ENCODE measurements around the gene RALGDS.
"Not testable (repeated sequence)": the region's sequence is repeated elsewhere in the genome, so short reads cannot be mapped to it uniquely, and the experiment has no call there.

The RALGDS gene

DNA sequence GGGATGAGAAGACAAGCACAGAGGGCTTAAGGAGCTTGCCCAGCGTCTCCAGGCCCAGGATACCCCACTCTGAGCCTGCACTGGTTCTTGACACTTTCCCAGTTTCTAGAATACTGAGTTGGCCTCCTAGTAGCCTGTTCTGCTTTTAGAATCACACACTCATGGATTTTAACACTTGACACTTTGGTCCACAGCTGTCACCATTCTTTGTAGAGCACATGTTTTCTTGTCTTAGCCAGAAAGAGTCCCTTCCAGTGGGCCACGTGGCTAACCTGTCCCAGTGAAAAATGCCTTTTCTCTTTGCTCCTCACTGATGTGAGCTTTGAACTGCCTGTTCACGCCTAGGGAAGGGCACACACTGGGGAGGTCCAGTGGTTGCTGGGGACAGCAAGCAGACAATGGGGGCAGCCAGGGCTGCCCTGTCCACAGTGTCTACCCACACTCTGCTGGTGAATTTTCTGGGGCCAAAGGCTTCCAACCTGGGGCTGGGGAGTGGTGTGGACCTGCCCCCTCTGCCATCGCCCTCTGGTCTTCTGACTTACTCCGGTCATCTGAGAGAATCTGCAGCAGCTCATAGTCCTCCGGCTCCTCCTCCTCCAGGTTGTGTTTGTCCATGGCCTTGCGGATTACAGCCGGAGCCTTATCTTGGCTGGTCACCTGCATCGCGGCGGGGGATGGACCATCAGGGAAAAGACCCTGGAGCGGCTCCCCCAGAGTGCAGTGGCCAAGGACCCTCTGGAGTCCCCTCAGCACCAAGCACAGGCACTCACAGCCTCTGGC, 21.1 kb downstream of the RALGDS start:
- H3K9me3 ChIP-seq (replicated peaks in 1 of 11): peaks cover 29 to 44% (median 40%) of the 10 kb centered on the region in 11 experiments
- H3K4me2 ChIP-seq: no peak overlapping the region
- H3K4me3 ChIP-seq: no peak overlapping the region
- H3K4me1 ChIP-seq: no peaks in the 10 kb centered on the region
- no peak overlapping the region for H3K27ac ChIP-seq
- H3K9ac ChIP-seq: no peak overlapping the region
- no peaks in the 10 kb centered on the region for H3K27me3 ChIP-seq
- peaks cover 2 to 49% (median 25%) of the 10 kb centered on the region in 11 experiments; a peak in 16 of 22 replicates for H4K20me1 ChIP-seq
- H3K36me3 ChIP-seq: peaks cover 91 to 100% (median 97%) of the 10 kb centered on the region in 11 experiments
- no peak for TF ChIP-seq Cebpa-rat (IDR thresholded peaks at IDR 0.05)

DNA sequence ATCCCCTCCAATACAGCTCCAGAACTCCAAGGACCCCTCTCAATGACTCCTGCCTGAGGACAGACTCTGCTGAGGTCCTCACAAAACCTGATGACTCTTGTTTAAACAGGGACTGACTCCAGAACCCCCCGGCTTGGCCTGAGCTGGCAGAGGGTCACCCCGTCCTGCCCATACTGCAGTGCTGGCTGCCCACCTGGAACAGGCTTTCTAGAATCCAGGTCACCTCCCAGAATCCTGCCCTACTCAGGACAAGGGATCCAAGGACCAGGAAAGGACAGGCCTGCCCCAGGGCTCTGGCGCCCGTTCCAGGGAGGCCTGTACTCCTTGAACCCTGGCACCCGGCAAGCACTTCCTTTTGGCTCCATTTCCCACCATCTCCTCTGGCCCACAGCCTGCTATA, 22.2 kb downstream of the RALGDS start:
- Histone ChIP-seq H3K4me1 (no peaks in the 10 kb centered on the region), H3K27ac (no peak overlapping the region), H3K27me3 (no peaks in the 10 kb centered on the region), H3K36me3 (peaks cover 81 to 97% (median 94%) of the 10 kb centered on the region in 11 experiments), H3K4me3 (no peak overlapping the region), H3K9ac (no peak overlapping the region), H3K4me2 (no peak overlapping the region), H4K20me1 (peaks cover 0 to 38% (median 25%) of the 10 kb centered on the region in 11 experiments; a peak in 14 of 22 replicates), H3K9me3 (replicated peaks in 1 of 11) (peaks cover 29 to 46% (median 40%) of the 10 kb centered on the region in 11 experiments)
- no peak for TF ChIP-seq Cebpa-rat (IDR thresholded peaks at IDR 0.05)

DNA sequence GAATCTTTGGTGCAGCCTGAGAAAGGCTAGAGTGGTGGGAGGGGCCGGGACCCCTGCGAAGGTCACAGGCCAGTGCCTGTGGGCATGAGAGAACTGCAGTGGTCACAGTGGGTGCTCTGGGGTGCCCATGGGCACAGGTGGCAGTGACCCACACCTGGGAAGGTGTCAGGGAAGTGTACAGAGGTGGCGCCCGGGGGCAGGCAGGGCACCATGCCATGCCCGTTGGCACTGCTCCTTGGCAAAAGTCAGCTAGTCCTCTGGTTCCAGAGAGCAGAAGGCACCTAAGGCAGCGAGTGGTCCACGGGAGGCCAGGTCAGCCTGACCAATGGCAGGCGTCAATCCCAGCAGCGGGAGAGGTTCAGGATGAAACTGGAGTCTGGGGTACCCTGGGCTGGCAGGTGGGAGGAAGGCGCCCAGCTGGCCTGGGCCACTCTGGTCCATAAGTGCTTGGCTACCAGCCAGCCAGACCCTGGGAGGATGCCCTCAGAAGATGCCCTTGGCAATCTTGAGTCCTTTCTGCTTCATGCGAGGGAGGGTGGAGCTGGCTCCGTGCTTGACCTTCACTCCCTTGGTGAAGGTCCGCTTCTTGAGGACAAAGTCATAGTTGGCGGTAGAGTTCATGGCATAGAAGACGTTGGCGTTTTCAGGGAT, 22.8 kb downstream of the RALGDS start:
- Histone ChIP-seq H3K4me2 (no peak overlapping the region), H3K4me3 (peak overlapping the region in 1 of 10 experiments; percentile 24; a peak in 1 of 20 replicates), H3K27me3 (no peaks in the 10 kb centered on the region), H3K27ac (no peak overlapping the region), H3K9me3 (replicated peaks in 1 of 11) (peaks cover 29 to 46% (median 40%) of the 10 kb centered on the region in 11 experiments), H3K4me1 (no peaks in the 10 kb centered on the region), H4K20me1 (peaks cover 0 to 32% (median 20%) of the 10 kb centered on the region in 11 experiments; a peak in 14 of 22 replicates), H3K36me3 (peaks cover 75 to 92% (median 88%) of the 10 kb centered on the region in 11 experiments), H3K9ac (no peak overlapping the region)
- no peak for TF ChIP-seq Cebpa-rat (IDR thresholded peaks at IDR 0.05)

DNA sequence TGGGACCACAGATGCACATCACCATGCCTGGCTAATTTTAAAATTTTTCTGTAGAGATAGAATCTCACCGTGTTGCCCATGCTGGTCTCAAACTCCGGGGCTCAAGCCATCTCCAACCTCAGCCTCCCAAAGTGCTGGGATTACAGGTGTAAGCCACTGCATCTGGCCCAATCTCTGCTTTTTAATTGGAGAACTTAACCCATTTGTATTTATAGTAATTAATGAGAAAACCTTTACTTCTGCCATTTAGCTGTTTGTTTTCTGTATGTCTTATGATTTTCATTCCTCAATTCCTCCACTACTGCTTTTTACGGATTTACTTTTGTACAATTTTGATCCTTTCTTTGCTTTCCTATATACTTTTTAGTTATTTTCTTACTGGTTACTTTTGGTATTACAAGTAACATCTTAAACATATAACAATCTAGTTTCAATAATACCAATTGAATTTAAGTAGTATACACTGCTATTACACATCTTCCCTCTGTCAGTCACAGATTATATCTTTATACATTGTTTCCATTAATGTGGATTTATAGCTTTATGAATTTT, 26.1 kb downstream of the RALGDS start:
- peaks cover 0 to 9% (median 1%) of the 10 kb centered on the region in 11 experiments; a peak in 6 of 22 replicates for H4K20me1 ChIP-seq
- H3K9me3 ChIP-seq (replicated peaks in 1 of 11): peaks cover 29 to 46% (median 40%) of the 10 kb centered on the region in 11 experiments
- H3K36me3 ChIP-seq: peaks cover 43 to 61% (median 55%) of the 10 kb centered on the region in 11 experiments
- no peak overlapping the region for H3K4me3 ChIP-seq
- H3K27me3 ChIP-seq: no peaks in the 10 kb centered on the region
- H3K27ac ChIP-seq: no peak overlapping the region
- H3K9ac ChIP-seq: no peak overlapping the region
- H3K4me1 ChIP-seq: no peaks in the 10 kb centered on the region
- no peak for TF ChIP-seq Cebpa-rat (IDR thresholded peaks at IDR 0.05)
- no peak overlapping the region for H3K4me2 ChIP-seq

DNA sequence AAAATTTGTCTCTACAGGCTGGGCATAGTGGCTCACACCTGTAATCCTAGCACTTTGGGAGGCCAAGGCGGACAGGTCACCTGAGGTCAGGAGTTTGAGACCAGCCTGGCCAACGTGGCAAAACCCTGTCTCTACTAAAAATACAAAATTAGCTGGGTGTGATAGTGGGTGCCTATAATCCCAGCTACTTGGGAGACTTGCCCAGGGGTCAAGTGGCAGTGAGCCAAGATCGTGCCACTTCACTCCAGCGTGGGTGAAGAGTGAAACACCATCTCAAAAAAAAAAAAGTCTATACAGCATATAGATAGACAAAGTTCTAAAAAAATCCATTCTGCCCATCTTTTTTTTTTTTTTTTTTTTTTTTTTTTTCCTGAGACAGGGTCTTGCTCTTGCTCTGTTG, 26.7 kb downstream of the RALGDS start:
- not testable (repeated sequence) for H3K27ac ChIP-seq, H3K27me3 ChIP-seq, H3K4me3 ChIP-seq, H3K4me1 ChIP-seq, H4K20me1 ChIP-seq, H3K4me2 ChIP-seq, H3K9ac ChIP-seq
- H3K36me3 ChIP-seq: peaks cover 37 to 56% (median 49%) of the 10 kb centered on the region in 11 experiments
- H3K9me3 ChIP-seq (replicated peaks in 1 of 11): peaks cover 29 to 46% (median 40%) of the 10 kb centered on the region in 11 experiments

DNA sequence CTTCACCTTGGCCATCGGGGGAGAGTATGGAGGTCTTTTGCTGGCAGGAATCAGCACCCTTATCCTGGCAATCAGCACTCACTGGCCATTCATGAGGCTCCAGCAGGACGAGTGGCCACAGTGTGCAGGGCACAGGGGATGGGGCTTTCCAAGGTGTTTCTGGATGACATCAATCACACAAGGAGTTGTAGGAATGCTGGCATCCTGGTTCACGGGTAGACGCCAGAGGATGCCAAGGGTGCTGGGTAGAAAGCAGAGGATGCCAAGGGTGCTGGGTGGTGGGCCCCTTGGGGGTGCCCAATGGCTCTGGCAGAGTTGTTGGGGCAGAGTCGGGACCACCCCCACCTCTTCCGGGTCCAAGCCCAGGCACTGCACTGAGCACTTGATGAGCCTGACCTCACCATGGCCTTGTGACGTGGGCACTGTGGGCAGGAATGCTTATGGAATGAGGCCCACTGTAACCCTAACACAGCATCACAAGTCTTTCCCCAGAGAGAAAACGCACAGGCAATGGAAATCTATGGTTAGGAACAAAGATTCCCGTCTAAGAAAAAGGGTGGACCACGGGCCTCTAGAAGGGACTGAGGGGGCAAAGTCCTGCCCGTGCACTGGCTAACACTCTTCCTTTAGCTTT, 30.2 kb downstream of the RALGDS start:
- TF ChIP-seq Cebpa-rat (IDR thresholded peaks at IDR 0.05): no peak
- Histone ChIP-seq H3K9me3 (replicated peaks in 1 of 11) (peaks cover 0 to 12% (median 6%) of the 10 kb centered on the region in 11 experiments; a peak in 18 of 22 replicates), H3K9ac (no peak overlapping the region), H3K27ac (no peak overlapping the region), H3K36me3 (peaks cover 2 to 21% (median 14%) of the 10 kb centered on the region in 11 experiments; a peak in 19 of 22 replicates), H4K20me1 (peaks cover 0 to 4% (median 0%) of the 10 kb centered on the region in 11 experiments; a peak in 2 of 22 replicates), H3K4me2 (no peak overlapping the region), H3K4me1 (peaks cover 0 to 15% (median 8%) of the 10 kb centered on the region in 10 experiments; a peak in 10 of 20 replicates), H3K4me3 (no peak overlapping the region), H3K27me3 (no peaks in the 10 kb centered on the region)

DNA sequence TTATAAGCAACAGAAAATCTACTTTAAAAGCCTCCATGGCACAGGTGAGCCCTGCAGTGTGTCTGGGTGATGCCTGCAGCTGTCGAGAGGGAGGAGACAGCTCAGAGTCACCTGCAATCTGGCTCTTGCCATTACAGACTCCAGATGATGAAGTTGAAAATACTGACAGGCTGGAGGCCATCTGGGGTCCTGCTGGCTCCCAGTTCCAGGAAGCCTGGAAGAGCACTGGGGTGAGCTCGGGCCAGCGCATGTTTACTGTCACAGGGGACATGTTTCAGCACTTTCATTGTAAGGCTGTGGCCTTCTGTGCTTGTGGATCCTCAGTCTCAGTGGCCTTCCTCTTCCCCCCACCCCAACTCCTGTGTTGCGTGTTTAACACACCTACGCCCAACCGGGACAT, 30.9 kb downstream of the RALGDS start:
- TF ChIP-seq Cebpa-rat (IDR thresholded peaks at IDR 0.05): no peak
- H3K9me3 ChIP-seq (replicated peaks in 1 of 11): peaks cover 0 to 5% (median 0%) of the 10 kb centered on the region in 11 experiments; a peak in 9 of 22 replicates
- peaks cover 0 to 14% (median 8%) of the 10 kb centered on the region in 11 experiments; a peak in 10 of 22 replicates for H3K36me3 ChIP-seq
- H3K4me2 ChIP-seq: no peak overlapping the region
- H3K4me3 ChIP-seq: no peak overlapping the region
- no peak overlapping the region for H3K27ac ChIP-seq
- H3K4me1 ChIP-seq: peaks cover 0 to 15% (median 8%) of the 10 kb centered on the region in 10 experiments; a peak in 10 of 20 replicates
- no peaks in the 10 kb centered on the region for H3K27me3 ChIP-seq
- H3K9ac ChIP-seq: no peak overlapping the region
- H4K20me1 ChIP-seq: peaks cover 0 to 4% (median 0%) of the 10 kb centered on the region in 11 experiments; a peak in 2 of 22 replicates

DNA sequence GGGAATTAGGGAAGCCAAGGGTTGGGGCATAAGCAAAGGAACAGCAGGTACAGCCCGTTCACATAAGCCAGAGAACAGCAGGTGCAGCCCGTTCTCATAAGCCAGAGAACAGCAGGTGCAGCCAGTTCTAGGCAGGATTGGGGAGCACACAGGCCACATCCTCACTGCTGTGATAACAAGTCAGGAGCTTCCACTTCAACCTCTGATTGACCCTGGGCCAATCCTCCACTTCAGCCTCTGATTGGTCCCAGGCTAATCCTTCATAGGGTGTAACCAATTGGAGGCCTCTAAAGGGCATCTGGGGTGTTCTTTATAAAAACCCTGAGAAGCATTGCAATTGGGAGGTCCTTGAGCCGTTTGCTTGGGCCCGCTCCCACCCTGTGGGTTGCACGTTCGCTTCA, 31.8 kb downstream of the RALGDS start:
- Histone ChIP-seq H4K20me1 (peaks cover 0 to 4% (median 0%) of the 10 kb centered on the region in 11 experiments; a peak in 2 of 22 replicates), H3K4me2 (no peak overlapping the region), H3K9ac (no peak overlapping the region), H3K27me3 (no peaks in the 10 kb centered on the region), H3K36me3 (peaks cover 0 to 11% (median under 1%) of the 10 kb centered on the region in 11 experiments; a peak in 6 of 22 replicates), H3K4me3 (no peak overlapping the region), H3K4me1 (peaks cover 0 to 15% (median 8%) of the 10 kb centered on the region in 10 experiments; a peak in 10 of 20 replicates), H3K9me3 (replicated peaks in 1 of 11) (no peaks in the 10 kb centered on the region), H3K27ac (no peak overlapping the region)
- no peak for TF ChIP-seq Cebpa-rat (IDR thresholded peaks at IDR 0.05)
